K562 (cell line): ENCODE results near the gene SLC22A23. TPM values are rescaled to one million over a fixed set of nuclear protein-coding genes. Genes with fewer than 3 reads are reported as not detected.
A peak's percentile ranks its signal among the peaks of the same experiment; 100 is the strongest.

Source experiments
- ATAC-seq: fragments of 200-7000 bp; cut with Tn5 transposase; 3 replicates; pipeline ENCODE4 v1.9.1; 2020; ENCODE audit warnings: moderate library complexity
- BruUV-seq: library from RNA; stranded (reverse); fragments of 400-500 nt; replicated peaks from 2 replicates; lab custom pipeline; 2021; lab: Mats Ljungman, UMichigan
- CTCF ChIA-PET: fragments of 300-600 bp; formaldehyde crosslinking; extraction: SDS; loops from one replicate; lab custom pipeline; 2021; ENCODE audit warnings: low intra/inter-chr PET ratio; lab: Yijun Ruan, JAX
- POLR2A ChIA-PET: fragments of 300-600, 350-650 bp; sonication (Branson Sonifier 250); formaldehyde crosslinking; extraction: SDS; loops from one replicate; lab custom pipeline; 2021; ENCODE audit warnings: antibody characterized with exemption, inconsistent platforms; lab: Yijun Ruan, JAX
- DNase-seq, 4 experiments: peaks; one replicate each; pipeline versions ENCODE4 v3.0.0 to v3.0.0-alpha.2; 2011 to 2018; ENCODE audit warnings: low spot score in 3 of 4, mixed read lengths in 3 of 4; ENCODE audit errors: extremely low read depth in 1 of 4
- FAIRE-seq: peaks from 2 replicates; lab custom pipeline; 2011; peaks lifted over from hg19 to GRCh38; lab: Jason Lieb, UNC
- H2AFZ ChIP-seq: 2 replicates; pipeline ENCODE4 v1.6.0; 2011; ENCODE audit warnings: low read depth, low read length, control low read depth, inconsistent platforms
- H3K27ac ChIP-seq: fragments of 200-600 bp; 3 replicates; pipeline ENCODE4 v1.8.0; 2011; ENCODE audit warnings: low read depth, mild to moderate bottlenecking, control low read depth, inconsistent platforms, low read length, moderate library complexity, mixed read lengths; ENCODE audit errors: extremely low read depth
- H3K27me3 ChIP-seq, 2 experiments: fragments of 300-600 bp in 1 of 2; 2 replicates in 1 of 2; 3 replicates in 1 of 2; pipeline versions ENCODE4 v1.6.0 to v1.8.0; 2011; ENCODE audit warnings: inconsistent platforms in 2 of 2, low read length in 2 of 2, mild to moderate bottlenecking in 1 of 2, mixed read lengths in 1 of 2, moderate library complexity in 1 of 2; ENCODE audit not compliant: control insufficient read depth in 2 of 2, insufficient read depth in 2 of 2
- H3K36me3 ChIP-seq: fragments of 300-600 bp; 3 replicates; pipeline ENCODE4 v1.8.0; 2011; ENCODE audit warnings: mild to moderate bottlenecking, low read length, inconsistent platforms; ENCODE audit not compliant: control insufficient read depth, insufficient read depth
- H3K4me1 ChIP-seq, 2 experiments: fragments of 200-600 bp in 1 of 2; replicated peaks in 1 of 2; 2 replicates in 1 of 2; 3 replicates in 1 of 2; pipeline versions ENCODE4 v1.5.1 to v1.8.0; 2011; ENCODE audit warnings: inconsistent platforms in 2 of 2, low read length in 2 of 2, mild to moderate bottlenecking in 1 of 2, mixed read lengths in 1 of 2, moderate library complexity in 1 of 2; ENCODE audit not compliant: control insufficient read depth in 2 of 2, insufficient read depth in 2 of 2
- H3K4me2 ChIP-seq: 2 replicates; pipeline ENCODE4 v1.6.1; 2011; ENCODE audit warnings: low read length, control low read depth, inconsistent platforms, mixed read lengths; ENCODE audit not compliant: insufficient read depth
- H3K4me3 ChIP-seq: fragments of 200-600 bp; sonication (generic), shearing (Covaris generic); 2 replicates; pipeline ENCODE4 v1.5.1; 2016; ENCODE audit warnings: control low read depth, inconsistent platforms
- H3K79me2 ChIP-seq: fragments of 200-600 bp; 3 replicates; pipeline ENCODE4 v1.8.0; 2011; ENCODE audit warnings: low read length, inconsistent platforms; ENCODE audit not compliant: control insufficient read depth, insufficient read depth
- H3K9ac ChIP-seq, 2 experiments: 2 replicates each; pipeline versions ENCODE4 v1.6.0 to v1.6.1; 2011; ENCODE audit warnings: low read depth in 2 of 2, low read length in 2 of 2, control low read depth in 1 of 2, inconsistent platforms in 1 of 2, mild to moderate bottlenecking in 1 of 2, mixed read lengths in 1 of 2; ENCODE audit not compliant: insufficient read depth in 1 of 2
- H3K9me1 ChIP-seq: one replicate; pipeline ENCODE4 v1.6.0; 2011; ENCODE audit warnings: inconsistent platforms, mild to moderate bottlenecking, low read length, moderate library complexity; ENCODE audit not compliant: control insufficient read depth, insufficient read depth
- H3K9me3 ChIP-seq: replicated peaks from 2 replicates; pipeline ENCODE4 v1.5.1; 2011; ENCODE audit warnings: low read depth, low read length, inconsistent platforms; ENCODE audit not compliant: control insufficient read depth, insufficient read depth
- H4K20me1 ChIP-seq: replicated peaks from 2 replicates; pipeline ENCODE4 v1.6.1; 2011; ENCODE audit warnings: low read length, inconsistent platforms, mixed read lengths; ENCODE audit not compliant: control insufficient read depth, insufficient read depth
- CBX3 ChIP-seq, 2 experiments: IDR thresholded peaks; 1 replicate in 1 of 2; 2 replicates in 1 of 2; pipeline ENCODE4 v1.6.1; 2012; ENCODE audit warnings: inconsistent platforms in 2 of 2, low read length in 2 of 2, borderline replicate concordance in 1 of 2, control low read depth in 1 of 2
- CTBP1 ChIP-seq: fragments of 450-650 bp; IDR thresholded peaks from 2 replicates; pipeline ENCODE4 v1.6.1; 2016; ENCODE audit warnings: borderline replicate concordance
- DMBX1 ChIP-seq: fragments of 250-450 bp; sonication (Bioruptor Pico); IDR thresholded peaks from 2 replicates; pipeline ENCODE4 v1.8.0; 2022; ENCODE audit warnings: inconsistent platforms, mild to moderate bottlenecking, moderate library complexity, borderline replicate concordance
- GTF2B ChIP-seq: IDR thresholded peaks from 2 replicates; pipeline ENCODE4 v1.6.1; 2011; ENCODE audit not compliant: insufficient read length; ENCODE audit errors: extremely low read depth
- KAT7 ChIP-seq: sonication (generic); formaldehyde crosslinking; IDR thresholded peaks from 2 replicates; pipeline ENCODE4 v1.8.0; 2022; ENCODE audit warnings: missing genetic modification reagents, mild to moderate bottlenecking, borderline replicate concordance
- LCOR ChIP-seq: sonication (generic); formaldehyde crosslinking; IDR thresholded peaks from 2 replicates; pipeline ENCODE4 v1.8.0; 2022; ENCODE audit warnings: mild to moderate bottlenecking, missing genetic modification reagents
- NEUROD1 ChIP-seq: fragments of 150-350 bp; IDR thresholded peaks from 2 replicates; pipeline ENCODE4 v1.6.1; 2014; ENCODE audit warnings: borderline replicate concordance, low read length, low read depth; ENCODE audit not compliant: partially characterized antibody
- PBX2 ChIP-seq, 2 experiments: IDR thresholded peaks in 1 of 2; conservative IDR thresholded peaks in 1 of 2; 2 replicates each; pipeline ENCODE4 v1.6.1; 2016; ENCODE audit warnings: low read depth in 2 of 2, mild to moderate bottlenecking in 1 of 2, missing compliant biosample characterization in 1 of 2, missing genetic modification characterization in 1 of 2, moderate library complexity in 1 of 2
- SPI1 ChIP-seq: IDR thresholded peaks from 2 replicates; pipeline ENCODE4 v1.6.1; 2011; ENCODE audit warnings: low read depth, low read length, control low read depth, borderline replicate concordance
- SRSF1 ChIP-seq: fragments of 200-400 bp; formaldehyde crosslinking; IDR thresholded peaks from 2 replicates; pipeline ENCODE4 v1.6.1; 2017; ENCODE audit warnings: mild to moderate bottlenecking, low read depth, low read length, moderate library complexity
- TCF3 ChIP-seq: sonication (generic); formaldehyde crosslinking; IDR thresholded peaks from 2 replicates; pipeline ENCODE4 v1.4.0; 2020; ENCODE audit warnings: mild to moderate bottlenecking, missing genetic modification reagents
- TEAD2 ChIP-seq: fragments of 450-650 bp; IDR thresholded peaks from 2 replicates; pipeline ENCODE4 v1.6.1; 2016; ENCODE audit warnings: missing genetic modification characterization, control low read depth, missing compliant biosample characterization
- TFE3 ChIP-seq: fragments of 450-650 bp; formaldehyde crosslinking; IDR thresholded peaks from 2 replicates; pipeline ENCODE4 v1.4.0; 2020; ENCODE audit warnings: mild to moderate bottlenecking, mixed read lengths
- ZKSCAN8 ChIP-seq: fragments of 200-800 bp; sonication (Bioruptor generic); IDR thresholded peaks from 2 replicates; pipeline ENCODE4 v1.6.1; 2016; ENCODE audit warnings: missing genetic modification characterization, missing compliant biosample characterization
- ZNF431 ChIP-seq: sonication (generic); formaldehyde crosslinking; IDR thresholded peaks from 2 replicates; pipeline ENCODE4 v1.8.0; 2022; ENCODE audit warnings: mild to moderate bottlenecking, missing genetic modification reagents
- whole genome bisulfite sequencing: fragments of 100-300 bp; shearing (Covaris generic); methylation state at CpG from one replicate; pipeline ENCODE4 v1.1.6; 2016; ENCODE audit warnings: low coverage, mixed read lengths; ENCODE audit not compliant: insufficient coverage; ENCODE audit errors: missing lambda C conversion rate; 5-methylcytosine and 5-hydroxymethylcytosine counted together
- in situ Hi-C: fragments of 300-500 bp; cut with MboI; formaldehyde crosslinking; loops from 4 replicates; pipeline ENCODE4 v1.15.0; 2018; ENCODE audit warnings: inconsistent platforms, mixed read lengths
- intact Hi-C: fragments of 100-400 bp; cut with micrococcal nuclease; formaldehyde crosslinking; loops from 2 replicates; pipeline ENCODE4 v1.14.2; 2022
- polyA plus RNA-seq, 8 experiments: library from polyadenylated mRNA; depleted of rRNA in 4 of 8; stranded (reverse) in 5 of 8; unstranded in 3 of 8; fragments of >200 nt; fragmentation: Nextera tagmentation in 2 of 8; fragmentation: Illumina TruSeq in 1 of 8; extraction: Ambion mirVana in 2 of 8; extraction: Trizol in 1 of 8; gene quantifications; 2 replicates each; pipeline versions ENCODE4 v1.2.1 to v1.2.3, GENCODE V29; 2011 to 2014; ENCODE audit warnings: inconsistent platforms in 1 of 8, missing spikeins in 1 of 8
- total RNA-seq, 7 experiments: library from RNA; depleted of rRNA in 6 of 7; stranded (reverse); fragments of >200 nt in 6 of 7; fragmentation: Illumina TruSeq in 2 of 7; extraction: Trizol in 2 of 7; gene quantifications; 2 replicates each; pipeline versions ENCODE4 v1.2.1 to v1.2.3, GENCODE V29; 2011 to 2021; ENCODE audit warnings: low replicate concordance in 1 of 7

SLC22A23 gene
- total and polyA plus RNA-seq, 9 of the 15 experiments (the other 6 are each of a cell fraction or from before 2014, with no cell fraction given), result 0.30 to 8.7 (median 2.5) TPM

- H3K79me2 ChIP-seq, result no peaks in the 10 kb centered on the region
- H2AFZ ChIP-seq, result no peak overlapping the region
- H3K27ac ChIP-seq, result peak overlapping the region; percentile 24; the same call in 1 of the 3 replicates
- H3K4me1 ChIP-seq, result peaks cover 48 to 49% of the 10 kb centered on the region in 2 experiments
- no peaks in the 10 kb centered on the region for H3K27me3 ChIP-seq
- peak overlapping the region; percentile 67; the same call in 1 of the 2 replicates for H3K4me2 ChIP-seq
- ChIA-PET CTCF (no interaction called here), POLR2A (interaction anchor here (0.6 to 4.7 kb wide), 9 partner anchors 10 to 54 kb away, joined by 3 to 17 read pairs (median 3); no protein-coding TSS in a partner anchor)
- peak; percentile 15; the same call in 2 of the 3 replicates for ATAC-seq
- H3K9me1 ChIP-seq, result peaks cover 3% of the 10 kb centered on the region
- no peak for FAIRE-seq
- H4K20me1 ChIP-seq, result no peaks in the 10 kb centered on the region
- no TSS peak for BruUV-seq
- H3K9me3 ChIP-seq, result no peaks in the 10 kb centered on the region
- WGBS, result 71% methylated on average over 3 of the region's 3 CpGs
- no peaks in the 10 kb centered on the region; the same call in 2 of the 3 replicates for H3K36me3 ChIP-seq
- in situ Hi-C loops, result no loop called here
- peak overlapping the region in 1 of 2 experiments; percentile 10; a peak in 1 of 4 replicates for H3K9ac ChIP-seq
- H3K4me3 ChIP-seq, result no peak overlapping the region
- DNase-seq, result no peak
- intact Hi-C loops, result loop anchor here (2.0 kb wide), 2 partner anchors 15 to 35 kb away; no protein-coding TSS in a partner anchor
- TF ChIP-seq TEAD2 (tag) (no peak), TCF3 (no peak), CTBP1 (peak; percentile 44; the same call in 1 of the 2 replicates), LCOR (CRISPR knock-in tag) (peak; percentile 6; the same call in 1 of the 2 replicates), CBX3 (IDR thresholded peaks at IDR 0.05; ENCODE audit: borderline replicate concordance in 1 of 2, low read length in 2 of 2) (no peak), SPI1 (peak; percentile 66; the same call in 1 of the 2 replicates), TFE3 (CRISPR knock-in tag) (no peak), KAT7 (CRISPR knock-in tag) (0 out of 2 replicates have a peak, but pooled peaks have one; percentile 5), ZNF431 (CRISPR knock-in tag) (no peak), ZKSCAN8 (CRISPR knock-in tag) (no peak), NEUROD1 (no peak), PBX2 (CRISPR knock-in tag; IDR thresholded peaks at IDR 0.05; ENCODE audit: low read depth) (no peak), PBX2 (tag; conservative IDR thresholded peaks at IDR 0.05; ENCODE audit: low read depth) (no peak), GTF2B (no peak), SRSF1 (no peak), DMBX1 (CRISPR knock-in tag) (0 out of 2 replicates have a peak, but pooled peaks have one; percentile 28)
Observed at GRCh38 chr6:3391902-3392458, 64.9 kb downstream of the SLC22A23 start.
